GM19240 (cell line): ENCODE measurements around the gene COLQ.
"Not testable (repeated sequence)": the region's sequence is repeated elsewhere in the genome, so short reads cannot be mapped to it uniquely, and the experiment has no call there.

Experiments
- DNase-seq: peaks from one replicate; pipeline ENCODE4 v3.0.0; 2011; ENCODE audit warnings: low spot score; ENCODE audit not compliant: insufficient read length

The COLQ gene

DNA sequence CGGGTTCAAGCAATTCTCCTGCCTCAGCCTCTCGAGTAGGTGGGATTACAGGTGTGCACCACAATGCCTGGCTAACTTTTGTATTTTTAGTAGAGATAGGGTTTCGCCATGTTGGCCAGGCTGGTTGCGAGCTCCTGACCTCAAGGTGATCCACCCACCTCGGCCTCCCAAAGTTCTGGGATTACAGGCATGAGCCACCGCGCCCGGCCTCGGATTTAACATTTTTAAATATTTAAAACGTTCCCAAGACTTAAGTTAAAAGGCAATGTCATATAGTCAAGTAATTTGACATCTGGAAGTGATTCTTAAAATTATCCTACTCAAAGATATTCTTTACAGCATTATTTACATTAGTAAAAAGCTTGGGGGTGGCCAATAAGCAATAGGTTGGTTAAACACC, 64.6 kb downstream of the COLQ start:
- DNase-seq = not testable (repeated sequence)

DNA sequence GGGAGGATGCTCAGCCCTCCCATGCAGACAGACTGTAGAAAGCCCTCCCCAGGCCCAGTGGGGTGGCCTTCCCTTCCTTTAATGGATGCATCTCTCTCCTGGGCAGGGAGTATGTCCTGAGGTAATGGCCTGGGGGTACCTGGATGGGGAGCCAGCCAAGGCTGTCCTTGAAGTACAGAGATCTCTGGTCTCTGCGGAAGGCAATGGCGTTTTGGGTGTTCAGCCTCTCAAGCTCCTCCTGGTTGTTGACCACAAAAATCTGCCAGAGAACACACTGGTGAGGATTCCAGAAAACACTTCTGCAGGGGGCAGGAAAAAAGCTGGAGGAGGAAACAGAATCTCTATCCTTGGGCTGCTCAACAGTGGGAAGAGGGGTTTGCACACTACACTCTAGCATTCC, 65.2 kb downstream of the COLQ start:
- DNase-seq = no peak

DNA sequence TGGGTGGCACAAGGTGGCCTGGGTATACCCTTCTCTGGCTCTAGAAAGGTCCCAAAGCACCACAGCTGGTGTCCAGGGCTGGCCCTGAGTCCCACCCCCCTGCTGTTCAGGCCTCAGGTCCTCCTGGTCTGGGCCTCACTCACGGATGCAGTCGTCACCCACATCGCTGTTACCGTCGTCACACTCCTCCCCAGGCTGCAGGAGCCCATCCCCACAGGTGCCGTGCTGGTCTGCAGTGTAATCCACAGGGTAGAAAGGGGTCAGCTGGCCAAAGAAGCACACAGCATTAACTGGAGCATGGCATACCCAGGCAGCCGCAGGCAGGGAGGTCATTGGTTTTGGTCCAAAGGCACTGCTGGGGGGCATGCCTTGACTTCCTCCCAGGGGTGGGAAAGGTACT, 65.8 kb downstream of the COLQ start:
- no peak for DNase-seq

DNA sequence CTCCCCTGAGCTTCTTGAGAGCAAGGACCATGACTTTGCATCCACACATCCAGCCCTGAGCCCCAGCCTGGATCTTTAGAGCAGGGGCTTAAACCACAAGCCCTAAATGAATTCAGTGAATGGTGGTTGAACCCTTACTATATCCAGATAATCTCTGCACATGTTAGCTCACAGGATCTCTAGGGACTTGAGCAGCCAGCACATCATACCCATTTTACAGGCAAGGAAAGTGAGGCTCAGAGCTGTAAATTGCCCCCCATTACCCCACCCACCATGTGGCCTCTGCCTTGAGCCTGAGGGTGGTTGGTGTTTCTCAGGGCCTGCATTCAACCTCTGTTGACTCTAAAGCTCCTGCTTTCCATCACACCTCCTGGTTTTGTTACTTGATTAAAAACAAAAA, 66.5 kb downstream of the COLQ start:
- no peak for DNase-seq

DNA sequence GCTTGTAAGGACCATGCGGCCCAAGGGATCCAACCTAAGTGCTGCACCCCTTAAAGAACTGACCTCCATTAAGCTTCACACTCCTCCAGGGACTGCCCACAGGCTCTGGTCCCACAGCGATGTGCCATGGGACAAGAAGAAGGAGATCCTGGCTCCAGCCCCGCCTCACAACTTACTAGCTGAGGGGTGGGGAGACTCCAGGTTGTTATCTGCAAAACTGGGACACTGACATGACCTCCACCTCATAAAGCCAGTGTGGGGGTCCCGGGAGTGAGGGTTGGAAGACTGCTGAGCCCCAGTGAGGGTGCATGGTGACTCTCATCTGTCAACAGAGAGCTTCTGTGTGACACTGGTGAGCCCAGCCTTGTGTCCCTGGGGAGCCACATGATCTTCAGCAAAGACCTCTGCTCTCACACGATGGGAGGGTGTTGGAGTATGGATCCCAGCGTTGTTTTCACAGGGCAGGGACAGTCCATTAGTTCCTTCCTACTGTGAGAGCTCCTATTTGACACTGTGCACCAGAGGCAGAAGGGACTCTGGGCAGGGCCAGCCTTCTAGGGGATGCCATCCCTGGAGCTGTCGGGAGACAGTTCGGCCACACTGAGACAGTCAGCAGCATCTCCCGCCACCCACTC, 67.4 kb downstream of the COLQ start:
- no peak for DNase-seq

DNA sequence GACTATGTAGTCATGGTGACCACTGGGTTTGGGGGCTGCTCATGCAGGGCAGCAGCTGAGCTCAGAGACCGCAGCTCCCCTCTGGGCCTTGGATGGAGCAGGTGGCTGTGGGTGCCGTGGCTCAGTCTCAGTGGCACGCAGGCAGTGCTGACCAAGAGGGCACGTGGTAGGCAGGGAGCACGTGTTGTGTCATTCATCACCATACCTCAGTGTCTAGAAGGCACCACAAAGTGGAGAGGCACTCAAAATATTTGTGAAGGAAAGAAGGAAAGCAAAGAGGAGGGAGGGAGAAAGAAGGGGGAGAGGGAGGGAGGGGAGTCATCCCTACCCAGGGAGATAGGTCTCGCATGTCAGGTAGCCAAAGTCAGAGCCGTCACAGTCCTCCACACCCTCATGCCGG, 68.0 kb downstream of the COLQ start:
- no peak for DNase-seq

DNA sequence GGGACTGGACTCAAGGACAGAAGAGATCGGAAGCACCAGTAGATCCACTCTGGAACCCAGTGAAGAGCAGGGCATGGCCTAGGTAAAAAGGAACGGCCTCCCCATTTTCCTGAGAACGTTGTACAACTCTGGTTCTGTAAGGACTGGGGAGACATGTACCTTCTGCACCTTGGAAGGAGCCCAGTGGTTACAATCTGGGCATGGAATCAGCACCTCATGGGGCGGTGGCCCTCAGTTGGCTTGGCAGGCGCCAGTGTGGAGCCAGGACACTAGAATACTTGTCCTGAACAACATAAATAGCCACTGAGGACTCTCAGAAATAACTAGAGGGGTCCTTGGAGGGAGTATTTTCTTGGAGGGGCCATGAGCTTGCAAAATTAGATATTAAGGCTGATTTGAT, 68.5 kb downstream of the COLQ start:
- DNase-seq = no peak

DNA sequence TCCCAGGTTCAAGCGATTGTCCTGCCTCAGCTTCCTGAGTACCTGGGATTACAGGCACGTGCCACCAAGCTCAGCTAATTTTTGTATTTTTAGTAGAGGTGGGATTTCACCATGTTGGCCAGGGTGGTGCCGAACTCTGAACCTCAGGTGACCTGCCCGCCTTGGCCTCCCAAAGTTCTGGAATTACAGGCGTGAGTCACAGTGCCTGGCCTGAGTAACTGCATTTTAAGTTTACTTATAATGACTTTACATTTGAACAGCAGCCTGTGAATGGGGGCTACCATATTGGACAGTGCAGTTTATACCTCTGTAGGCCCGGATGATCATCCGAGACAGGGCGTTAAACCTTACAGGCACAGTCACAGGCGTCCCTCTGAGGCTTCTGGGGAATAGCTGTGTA, 69.3 kb downstream of the COLQ start:
- no peak for DNase-seq

DNA sequence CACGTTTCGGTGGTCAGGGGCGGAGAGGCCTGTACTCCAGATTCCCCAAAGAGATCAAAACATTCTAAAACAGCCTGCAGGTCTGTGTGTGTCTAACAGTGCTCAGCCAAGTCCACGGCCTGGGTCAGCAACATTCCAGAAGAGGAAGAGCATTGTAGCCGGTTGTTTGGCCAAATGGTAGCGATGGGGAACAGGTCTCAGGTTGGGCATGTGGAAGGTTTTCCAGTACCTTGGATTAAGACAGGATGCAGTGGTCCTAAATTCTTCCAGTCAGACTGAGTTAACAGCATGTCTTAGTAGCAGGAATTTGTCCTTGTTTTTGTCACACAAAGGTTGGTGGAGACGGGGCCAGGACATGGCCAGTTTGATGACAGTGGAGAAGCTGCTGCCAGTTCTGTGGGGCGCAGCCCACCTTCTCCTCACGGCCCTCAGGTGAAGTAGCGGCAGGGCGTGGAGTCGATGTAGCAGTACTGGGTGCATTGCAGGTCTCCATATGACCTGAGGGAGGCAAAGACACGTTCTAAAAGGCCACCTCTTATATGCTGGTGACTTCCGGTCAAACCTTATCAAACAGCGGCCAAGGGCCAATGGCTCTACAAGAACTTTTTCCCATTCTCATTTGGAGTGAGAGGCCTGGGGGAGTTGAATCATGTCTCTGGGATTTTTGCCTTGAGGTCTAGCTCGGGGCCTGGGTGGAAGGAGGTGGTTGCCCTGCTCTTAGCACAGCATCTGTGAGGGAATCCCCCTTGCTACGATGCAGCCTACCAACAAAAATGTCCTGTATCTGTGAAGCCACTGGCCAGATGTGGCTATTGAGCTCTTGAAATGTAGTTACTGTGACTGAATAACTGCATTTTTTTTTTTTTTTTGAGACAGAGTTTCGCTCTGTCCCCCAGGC, 70.0 kb downstream of the COLQ start:
- DNase-seq = no peak

DNA sequence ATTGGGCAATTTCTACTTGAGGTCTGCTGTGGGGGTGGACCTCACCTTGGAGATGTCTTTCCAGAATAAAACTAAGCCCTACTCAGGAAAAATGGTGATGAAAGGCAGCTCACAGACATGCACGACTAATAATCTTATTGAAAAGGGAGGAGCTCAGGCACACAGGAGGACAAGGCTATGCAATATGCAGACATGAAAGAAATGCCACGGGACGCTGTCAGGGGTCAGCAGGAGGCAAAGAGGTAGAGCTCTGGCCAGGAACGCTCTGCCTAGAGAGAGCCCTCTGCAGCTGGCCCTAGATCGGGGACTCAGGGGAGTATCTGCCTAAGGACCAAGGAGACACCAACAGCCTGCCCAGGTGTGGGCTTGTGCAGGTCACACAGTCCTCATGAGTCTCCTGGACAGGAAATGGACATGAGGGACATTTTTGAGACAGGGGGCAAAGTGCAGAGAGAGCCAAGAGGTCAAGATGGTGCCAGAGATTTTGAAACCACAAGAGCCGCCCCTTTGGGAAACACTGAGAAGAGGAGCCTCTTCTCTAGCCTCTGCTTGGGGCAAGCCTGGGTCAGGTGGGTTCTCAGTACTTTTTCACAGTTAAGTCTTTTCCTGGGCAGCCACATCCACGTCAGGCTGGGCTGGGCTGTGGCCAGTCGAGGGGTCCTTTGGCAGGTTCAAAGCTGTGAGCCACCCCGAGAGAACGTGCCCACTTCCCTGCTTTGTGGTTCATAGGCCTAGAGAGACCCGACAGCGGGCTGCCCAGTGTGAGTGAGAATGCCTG, 70.9 kb downstream of the COLQ start:
- DNase-seq = no peak

DNA sequence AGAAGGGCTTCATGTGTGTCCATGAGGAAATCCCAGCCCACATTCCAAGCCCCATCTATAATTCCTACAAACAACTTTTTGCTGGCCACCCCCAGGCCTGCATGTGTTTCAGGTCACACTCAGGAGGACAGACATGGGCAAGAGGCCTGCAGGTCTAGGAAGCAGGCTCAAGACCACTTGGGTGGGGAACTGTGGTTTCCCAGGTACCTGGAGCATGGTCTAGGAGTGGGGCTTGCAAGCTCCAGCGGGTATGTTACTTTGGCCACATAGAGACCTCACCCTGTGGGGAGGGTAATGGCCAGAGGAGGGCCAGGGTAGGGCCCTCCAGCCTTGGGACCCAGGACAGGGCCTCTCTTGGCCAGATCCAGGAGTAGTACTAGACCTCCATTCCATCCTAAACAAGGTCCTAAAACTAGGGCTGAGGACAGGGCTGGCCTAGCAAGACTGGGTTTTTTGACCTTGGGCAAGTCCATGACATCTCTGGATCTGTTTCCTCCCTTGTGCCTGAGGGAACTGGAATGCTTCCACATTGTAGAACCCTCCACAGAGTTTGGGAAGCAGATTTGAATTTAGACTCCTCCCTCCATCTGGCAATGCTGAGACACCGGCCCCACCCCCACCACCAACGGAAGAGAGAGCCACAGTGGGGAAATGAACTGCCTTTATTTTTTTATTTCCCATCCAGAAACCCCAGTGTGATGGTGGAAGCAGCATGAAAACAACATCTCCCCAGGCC, 71.8 kb downstream of the COLQ start:
- no peak for DNase-seq

DNA sequence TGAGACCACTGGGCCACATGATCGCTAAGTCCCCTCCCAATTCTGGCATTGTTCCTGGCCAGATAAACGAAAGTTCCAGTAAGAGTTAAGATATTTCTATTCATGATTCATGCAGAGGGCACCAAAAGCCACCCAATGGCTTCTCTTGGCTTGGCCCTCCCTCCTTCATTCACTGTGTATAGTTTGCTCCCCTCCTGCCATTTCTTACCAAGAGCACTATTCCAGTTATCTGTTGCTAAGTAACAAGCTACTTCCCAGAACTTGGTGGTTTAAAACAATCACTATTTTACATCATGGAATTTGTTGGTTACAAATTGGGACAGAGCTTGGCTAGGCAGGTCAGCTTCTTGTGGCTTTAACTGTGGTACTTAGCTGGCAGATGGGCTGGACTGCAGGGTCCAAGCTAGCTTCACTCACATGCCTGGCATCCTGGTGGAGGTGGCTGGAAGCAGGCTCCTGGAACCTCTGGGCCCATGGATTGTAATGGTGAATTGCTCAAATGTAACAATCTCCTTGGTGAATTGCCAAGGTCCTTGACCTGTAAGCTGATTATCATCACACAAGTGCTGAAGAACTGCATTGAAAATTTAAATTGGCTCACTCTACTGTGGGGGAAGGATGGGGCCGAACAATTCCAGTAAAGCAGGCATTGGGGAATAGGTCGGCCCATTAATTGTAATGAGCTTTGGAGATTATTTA, 77.5 kb downstream of the COLQ start:
- DNase-seq = no peak

DNA sequence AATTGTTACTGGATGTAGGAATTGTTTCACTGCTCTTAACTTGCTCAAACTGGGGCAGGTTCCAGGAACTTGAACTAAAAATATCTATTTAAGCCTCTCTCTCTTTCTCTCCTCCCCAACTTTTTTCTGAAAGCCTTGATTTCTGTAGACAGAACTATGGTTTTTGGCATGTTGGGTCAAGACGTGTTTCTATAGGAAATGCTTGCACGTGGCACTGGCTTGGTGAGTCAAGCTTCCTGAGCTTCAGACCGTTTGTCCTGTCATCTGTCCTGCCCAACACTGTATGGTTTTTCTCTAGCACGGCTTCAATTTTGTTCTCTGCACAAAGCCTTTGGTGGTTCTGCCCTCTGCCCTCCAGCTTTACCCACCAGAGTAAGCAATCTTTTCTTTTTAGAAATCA, 80.6 kb downstream of the COLQ start:
- no peak for DNase-seq

DNA sequence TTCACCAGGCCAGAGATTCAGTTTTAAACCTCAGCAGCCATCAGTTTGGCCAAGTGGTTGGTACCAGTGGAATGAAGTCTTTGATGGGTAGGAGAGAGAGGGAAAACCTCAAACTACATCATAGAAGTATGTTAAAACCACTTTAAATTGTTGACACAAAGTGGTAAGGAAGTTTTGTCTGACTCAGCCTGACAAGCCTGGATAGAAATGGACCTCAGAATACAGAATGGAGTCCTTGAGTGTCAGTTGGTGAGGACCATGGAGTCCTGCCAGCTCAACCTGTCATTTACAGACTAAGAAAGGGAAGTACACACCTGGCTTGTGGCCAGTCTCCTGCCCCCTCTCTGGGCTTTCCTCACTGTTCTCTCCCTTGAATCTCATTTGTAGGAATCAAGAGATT, 82.0 kb downstream of the COLQ start:
- DNase-seq = no peak

DNA sequence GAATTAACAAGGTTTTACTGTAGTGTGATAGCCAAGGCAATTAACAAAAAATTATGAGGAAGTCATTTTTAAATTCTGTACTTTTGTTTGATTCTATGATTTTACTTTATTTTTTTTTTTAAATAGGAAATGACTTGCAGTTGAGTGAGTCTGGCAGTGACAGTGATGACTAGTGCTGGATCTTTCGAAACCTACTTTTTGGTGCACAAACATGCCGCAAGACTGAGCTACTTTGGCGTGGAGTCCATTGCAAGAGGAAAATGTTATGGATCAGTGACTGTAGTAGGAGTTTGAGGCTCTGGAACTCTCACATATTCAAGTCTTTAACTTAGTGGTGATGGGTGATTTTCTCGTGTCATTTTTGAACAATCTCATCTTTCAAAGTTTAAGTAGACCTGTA, 82.5 kb downstream of the COLQ start:
- no peak for DNase-seq

DNA sequence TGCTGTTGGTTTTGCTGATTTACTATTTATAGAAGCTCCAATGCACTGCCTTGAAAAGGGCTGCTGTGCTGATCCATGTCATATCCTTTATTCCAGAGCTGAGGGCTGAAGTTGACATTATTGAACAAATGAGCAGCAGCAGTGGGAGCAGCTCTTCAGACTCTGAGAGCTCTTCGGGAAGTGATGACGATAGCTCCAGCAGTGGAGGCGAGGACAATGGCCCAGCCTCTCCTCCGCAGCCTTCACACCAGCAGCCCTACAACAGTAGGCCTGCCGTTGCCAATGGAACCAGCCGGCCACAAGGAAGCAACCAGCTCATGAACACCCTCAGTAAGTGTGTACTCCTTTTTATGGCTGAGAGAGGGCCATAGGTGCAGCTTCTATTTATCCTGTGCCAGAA, 85.3 kb downstream of the COLQ start:
- no peak for DNase-seq

DNA sequence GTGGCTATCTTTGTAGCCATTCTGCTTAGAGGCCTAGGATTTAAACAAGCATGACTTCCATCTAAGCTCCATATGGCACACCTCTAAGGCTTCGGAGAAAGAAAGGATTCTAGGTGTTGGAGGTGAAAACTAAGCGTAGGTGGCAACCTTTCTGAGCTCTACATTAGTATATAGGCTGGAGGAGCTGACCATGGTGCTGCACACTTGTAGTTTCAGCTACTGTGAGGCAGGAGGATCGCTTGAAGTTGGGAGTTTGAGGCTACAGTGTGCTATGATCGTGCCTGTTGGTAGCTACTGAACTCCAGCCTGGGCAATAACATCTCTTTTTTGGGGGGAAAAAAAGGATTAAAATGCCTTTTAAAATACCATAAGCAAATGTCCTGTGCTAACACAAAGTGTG, 86.8 kb downstream of the COLQ start:
- no peak for DNase-seq

DNA sequence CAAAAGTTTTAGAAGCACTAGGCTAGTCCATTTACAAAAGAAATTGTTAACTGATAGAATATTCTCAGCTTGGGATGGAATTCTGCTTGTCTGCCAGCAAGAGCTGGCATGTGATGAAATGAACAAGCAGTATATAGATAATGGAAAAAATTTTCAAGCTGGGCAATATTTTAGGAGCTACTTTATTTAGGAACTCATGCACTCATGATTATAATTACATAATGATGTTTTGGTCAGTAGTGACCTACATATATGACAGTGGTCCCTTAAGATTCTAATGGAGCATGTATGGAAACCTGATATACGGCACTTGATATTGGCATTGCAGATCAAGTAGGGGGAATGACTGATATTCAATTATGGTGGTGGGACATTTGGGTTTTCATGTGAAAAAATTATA, 88.0 kb downstream of the COLQ start:
- no peak for DNase-seq

DNA sequence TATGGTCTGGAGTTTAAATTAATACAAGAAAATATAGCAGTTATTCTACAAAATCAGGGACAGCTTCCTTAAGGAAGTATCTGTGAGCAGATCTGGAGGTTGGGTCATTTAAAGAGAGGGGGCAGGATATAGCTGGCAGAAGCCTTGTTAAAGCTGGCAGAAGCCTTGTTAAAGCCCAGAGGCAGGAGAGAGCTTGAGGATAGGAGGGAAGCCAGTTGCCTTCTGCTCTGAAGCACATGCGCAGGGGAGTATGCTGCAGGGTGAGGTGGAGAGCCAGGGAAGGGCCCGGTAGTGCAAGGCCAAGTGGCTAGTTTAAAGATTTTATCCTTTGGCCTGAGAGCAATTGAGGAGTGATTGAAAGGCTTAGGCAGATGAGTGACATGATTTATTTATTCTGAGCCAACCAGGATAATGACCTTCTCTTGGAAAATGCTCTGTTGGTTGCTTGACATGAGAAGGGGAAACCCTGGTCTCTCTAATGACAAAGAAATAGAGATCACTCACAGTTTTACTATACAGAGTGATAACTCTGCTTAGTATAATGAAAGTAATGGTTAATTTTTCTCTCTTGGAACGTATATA, 90.2 kb downstream of the COLQ start:
- no peak for DNase-seq

DNA sequence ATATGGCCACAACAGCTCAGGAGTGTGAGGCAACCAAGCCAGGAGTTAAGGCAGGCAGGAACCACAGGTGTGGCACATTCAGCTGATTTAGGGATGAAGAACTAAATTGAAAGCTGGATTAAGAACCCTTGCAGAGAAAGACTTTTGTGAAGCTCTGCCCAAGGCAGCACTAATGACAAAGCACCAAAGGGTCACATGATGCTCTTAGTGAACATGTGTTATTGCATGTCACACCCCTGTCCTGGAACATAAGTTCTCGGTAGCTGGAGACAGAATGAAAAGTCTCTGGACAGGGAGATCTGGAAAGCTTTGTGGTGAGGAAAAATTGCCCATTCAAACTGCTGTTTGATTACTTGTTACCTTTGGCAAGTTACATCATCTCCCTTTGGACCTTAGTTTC, 90.9 kb downstream of the COLQ start:
- no peak for DNase-seq

DNA sequence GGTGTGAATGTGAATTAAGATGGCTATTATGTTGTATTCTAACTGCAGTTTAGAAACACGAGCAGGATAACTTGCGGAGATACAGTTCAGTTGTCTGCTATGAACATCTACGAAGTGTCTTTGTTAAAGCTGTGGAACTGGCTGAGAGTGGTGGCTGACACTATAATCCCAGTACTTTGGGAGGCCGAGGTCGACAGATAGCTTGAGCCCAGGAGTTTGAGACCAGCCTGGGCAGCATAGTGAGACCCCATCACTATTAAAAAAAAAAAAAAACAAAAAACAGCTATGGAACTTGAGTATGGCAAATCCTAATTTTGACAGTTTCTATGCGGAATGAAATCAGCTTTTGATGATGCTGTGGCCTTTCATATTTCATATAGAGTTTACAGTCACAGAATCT, 92.4 kb downstream of the COLQ start:
- DNase-seq = no peak
